Nucleus accumbens (tissue), 56 donors: Measurements from ENCODE around the gene TMEM138.

Experiments used
- DNase-seq, 56 donors: peaks; one replicate each; lab custom pipeline; 2025; lab: John Stamatoyannopoulos, UW

The TMEM138 gene

DNA sequence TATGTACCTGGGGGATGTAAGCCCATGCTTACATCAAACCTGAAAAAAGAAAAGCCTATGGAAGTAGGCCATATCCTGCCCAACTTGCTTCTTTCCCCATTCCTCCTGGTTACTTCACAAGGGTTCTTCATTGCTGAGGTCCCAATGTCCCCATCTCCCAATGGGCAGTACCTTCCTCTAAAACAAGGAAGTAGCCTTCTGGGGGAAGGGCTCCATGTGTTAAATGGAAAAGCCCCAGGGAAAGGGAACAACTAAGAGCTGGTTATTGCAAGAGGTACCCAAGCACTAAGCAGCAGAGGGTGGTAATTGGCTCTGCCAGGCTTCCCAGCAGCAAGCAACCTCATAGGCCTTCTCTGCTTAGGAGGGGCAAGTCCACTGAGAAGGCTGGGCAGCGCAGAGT, 41.5 kb downstream of the TMEM138 start:
- no peak for DNase-seq

DNA sequence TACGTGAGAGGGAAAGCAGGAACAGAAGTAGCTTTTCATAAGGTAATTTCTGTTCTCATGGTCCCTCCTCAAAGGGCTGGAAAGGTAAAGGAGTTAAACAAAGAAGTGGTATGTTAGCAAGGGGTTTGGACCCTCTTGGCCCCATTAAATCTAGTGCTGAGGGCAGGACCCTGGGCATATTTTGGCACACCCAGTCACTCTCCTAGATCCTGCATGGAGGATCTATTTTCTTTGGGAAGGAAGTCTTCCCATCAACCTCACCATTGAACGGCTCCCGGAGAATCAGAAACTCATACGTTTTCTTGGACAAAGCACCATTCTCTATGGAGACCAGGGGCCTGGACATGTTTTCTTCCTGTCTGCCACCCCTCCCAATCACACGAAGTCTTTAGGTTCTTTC, 41.9 kb downstream of the TMEM138 start:
- DNase-seq = no peak

DNA sequence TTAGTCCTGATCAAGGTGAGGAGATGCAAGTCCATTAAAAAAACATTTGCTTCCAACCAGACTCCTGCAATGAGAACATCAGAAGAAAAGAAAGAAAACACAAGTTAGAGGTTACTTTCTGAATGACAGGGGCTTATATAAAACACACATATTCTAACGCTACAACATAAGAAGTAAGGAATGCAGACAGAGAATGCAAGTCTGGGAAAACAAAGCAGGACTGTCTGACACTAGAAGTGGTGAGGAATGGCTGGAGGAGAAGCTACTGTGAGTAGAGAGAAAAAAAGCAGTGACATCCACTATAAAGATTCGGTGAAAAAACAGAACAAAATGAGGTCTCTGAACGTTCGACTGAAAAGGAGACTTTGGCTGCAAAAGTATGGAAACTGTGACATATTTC, 42.5 kb downstream of the TMEM138 start:
- no peak for DNase-seq

DNA sequence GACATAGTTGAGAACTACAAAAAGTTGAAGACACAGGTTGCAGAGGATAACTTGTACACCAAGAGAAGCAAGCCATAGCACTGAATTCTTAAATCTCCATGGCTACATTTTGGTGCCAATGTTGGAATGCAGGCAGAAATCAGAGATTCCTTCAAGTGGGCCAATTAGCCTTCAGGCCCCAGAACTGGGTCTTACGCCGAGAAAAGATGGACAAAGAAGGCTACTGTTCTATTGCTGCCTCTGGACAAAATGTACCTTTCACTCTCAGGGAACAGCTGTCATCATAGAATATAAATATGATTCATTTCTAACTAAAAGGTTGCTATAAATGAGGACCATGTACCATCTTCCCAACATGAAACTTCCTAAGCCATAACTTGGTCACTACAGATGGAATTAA, 43.9 kb downstream of the TMEM138 start:
- peak in 11 of 56 donors; percentile 7 to 50 (median 23) for DNase-seq

DNA sequence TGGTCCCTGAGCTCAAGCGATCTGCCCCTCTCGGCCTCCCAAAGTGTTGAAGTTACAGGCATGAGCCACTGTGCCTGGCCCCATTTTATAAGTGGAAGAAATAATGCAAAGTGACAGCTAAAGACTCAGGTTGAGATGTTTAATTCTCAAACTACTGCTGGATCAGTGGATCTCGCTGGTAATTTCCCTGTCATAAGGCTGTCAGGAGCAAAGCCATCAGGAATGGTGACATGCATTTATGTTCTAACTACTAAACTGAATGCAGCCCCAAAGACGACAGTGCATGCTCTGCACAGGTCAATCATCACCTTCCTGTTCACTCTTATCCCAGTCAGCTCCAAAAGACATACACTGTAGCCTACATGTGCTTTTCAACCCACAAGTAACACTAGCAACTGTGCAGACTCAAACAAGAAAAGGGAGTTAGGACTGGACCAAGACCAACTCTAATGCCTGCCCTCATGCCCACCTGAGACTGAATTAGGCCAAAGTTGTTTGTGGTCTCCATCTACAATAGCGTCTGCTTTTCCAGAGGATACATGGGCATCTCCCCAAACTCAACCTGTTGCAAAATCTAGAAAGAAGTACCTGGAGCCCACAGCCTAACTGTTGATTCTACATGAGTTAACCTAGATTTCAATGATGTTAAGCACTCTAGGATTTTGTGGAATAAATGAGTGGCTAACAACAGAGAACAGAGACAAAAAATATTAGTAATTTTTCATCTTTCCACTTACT, 45.0 kb downstream of the TMEM138 start:
- DNase-seq = no peak

DNA sequence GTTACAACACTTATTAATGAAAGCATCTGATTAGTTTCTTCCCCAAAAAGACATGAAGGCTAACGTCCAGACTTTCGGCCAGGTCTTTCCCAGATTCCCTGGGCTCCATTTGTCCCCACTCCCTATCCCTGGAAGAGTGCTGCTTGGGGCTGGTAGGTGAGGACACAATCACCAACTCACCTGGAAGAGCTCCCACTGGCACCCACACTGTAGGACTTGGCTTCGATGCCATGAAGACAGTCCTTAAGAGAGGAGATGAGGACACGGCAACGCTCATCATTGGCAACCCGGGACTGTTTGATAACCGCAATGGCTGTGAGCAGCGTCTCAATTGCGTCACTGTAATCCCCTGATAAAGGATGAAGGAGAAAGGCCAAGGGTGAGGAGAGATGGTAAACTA, 49.4 kb downstream of the TMEM138 start:
- no peak for DNase-seq

DNA sequence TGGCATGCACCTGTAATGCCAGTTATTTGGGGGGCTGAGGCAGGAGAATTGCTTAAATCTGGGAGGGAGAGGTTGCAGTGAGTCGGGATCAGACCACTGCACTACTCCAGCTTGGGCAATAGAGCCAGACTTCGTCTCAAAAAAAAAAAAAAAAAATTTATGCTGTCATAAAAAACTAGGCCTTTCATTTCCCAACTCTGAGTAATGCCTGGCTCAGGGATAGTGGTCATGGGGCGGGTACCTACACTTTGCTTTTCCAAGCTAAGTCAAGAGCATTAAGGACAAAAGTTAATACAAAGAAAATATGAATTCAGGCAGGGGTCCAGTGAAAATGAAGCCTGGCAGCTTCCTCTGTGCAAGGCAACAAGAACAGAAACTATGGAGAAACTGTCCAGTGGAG, 51.3 kb downstream of the TMEM138 start:
- DNase-seq = no peak

DNA sequence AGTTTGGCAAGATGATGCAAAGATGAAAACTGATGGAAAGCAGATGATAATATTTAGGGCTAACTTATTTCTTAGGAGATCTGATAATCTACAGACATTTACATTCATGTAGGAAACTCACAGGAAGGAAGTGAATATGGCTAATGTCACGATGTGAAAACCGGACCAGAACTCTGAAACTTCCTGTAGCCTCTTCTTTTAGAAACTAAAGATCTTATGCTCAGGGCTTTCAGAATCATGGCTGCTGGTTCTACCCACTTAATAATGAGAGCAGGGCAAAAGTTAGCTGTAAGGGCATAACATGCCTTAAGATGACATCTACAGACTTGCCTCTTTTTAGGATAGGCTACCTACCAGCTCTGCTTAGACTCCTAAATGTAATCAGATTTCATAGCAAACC, 52.4 kb downstream of the TMEM138 start:
- no peak for DNase-seq

DNA sequence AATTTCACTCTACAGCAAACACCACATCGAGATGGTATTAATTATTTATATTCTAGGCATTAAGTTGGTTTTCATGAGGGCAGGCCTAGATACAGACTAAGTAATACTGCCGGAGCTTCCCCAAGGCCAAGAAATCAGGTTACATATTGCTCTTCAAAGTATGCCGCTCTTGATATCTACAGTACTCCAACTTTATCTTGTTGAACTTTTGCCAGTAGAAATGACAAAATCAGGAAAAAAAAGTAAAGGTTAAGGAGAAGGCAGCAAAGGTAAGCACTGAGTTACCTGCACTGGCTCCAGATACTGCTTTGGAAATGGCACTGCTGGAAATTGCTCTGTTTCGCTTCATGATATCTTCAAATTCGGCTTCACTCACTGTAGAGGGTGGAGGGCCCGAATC, 53.2 kb downstream of the TMEM138 start:
- DNase-seq = no peak

DNA sequence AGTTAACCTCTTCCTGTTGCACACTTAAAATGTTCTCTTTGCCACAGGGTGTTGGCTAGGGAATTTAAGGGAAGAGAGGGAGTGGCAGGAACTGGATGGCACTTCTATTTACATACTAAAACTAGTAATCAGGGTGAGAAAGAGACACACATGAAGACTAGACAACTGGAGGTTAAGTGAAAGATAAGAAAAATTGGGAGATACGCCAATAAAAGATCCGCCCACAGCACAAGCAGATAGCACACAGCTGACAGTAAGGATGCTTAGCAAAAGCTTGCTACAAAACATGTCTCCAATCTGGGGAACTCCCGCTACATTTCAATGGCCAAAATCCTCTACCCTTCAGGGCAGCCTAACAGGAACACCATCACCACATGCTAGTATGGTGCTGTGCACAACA, 54.8 kb downstream of the TMEM138 start:
- no peak for DNase-seq

DNA sequence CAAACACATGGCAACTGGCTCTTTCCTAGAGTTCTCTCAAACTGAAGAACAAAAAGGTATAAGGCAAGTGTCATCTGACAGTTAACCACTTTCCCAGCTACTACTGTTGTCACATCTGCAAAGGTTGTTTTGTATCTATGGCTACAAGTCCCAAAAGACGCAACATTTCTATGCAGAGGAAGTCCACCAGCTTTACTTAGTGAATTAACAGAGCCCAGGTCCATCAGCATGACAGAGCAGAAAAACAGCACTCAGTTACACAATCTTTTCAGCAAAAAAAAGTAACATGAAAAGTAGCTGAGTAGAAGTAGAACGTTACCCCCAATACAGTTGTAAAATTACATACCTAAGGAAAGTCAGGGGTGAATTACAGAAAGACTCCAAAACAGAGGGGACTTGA, 55.5 kb downstream of the TMEM138 start:
- DNase-seq = no peak

DNA sequence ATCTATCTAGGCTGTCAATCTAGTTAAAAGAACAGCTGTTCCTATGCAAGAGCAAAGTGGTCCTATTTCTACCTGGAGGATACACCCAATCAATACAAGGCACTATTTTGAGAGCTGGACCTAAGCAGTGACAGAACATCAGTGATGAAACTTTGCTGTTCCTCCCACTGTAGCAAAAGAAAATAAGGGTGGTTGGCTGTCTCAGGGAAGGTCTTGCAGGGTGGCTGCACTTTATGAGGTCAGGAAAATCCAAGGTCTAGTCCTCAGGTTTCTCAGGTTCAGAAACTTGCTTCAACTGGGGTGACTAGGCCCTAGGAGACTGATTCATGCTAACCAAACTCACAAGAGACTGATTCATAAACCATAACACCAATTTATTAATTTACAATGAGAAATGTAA, 56.0 kb downstream of the TMEM138 start:
- DNase-seq = no peak
